Activated naive CD8-positive, alpha-beta T cell treated with anti-CD3 and anti-CD28 coated beads, Interleukin-2, amount 10 ng/mL, durations not matched to agents 7 days and 5 days (primary cell): Measurements from ENCODE around the gene UNC5B. TPM values are rescaled to one million over a fixed set of nuclear protein-coding genes. Genes with fewer than 3 reads are reported as not detected.

ENCODE experiments used
- ATAC-seq: fragments of 150-1000 bp; cut with Tn5 transposase; one replicate; pipeline ENCODE4 v1.10.0; 2021; ENCODE audit warnings: low read depth, moderate library complexity
- POLR2A ChIA-PET: fragments of 350-600 bp; sonication (Branson Sonifier 250); formaldehyde crosslinking; loops from one replicate; lab custom pipeline; 2021; ENCODE audit warnings: antibody characterized with exemption; lab: Charles Lee
- DNase-seq: peaks from one replicate; pipeline ENCODE4 v3.0.0; 2021
- H3K27ac Mint-ChIP-seq: one replicate; pipeline ENCODE4 v1.8.0; 2022; ENCODE audit warnings: mild to moderate bottlenecking, mixed read lengths
- H3K27me3 Mint-ChIP-seq: one replicate; pipeline ENCODE4 v1.8.0; 2022; ENCODE audit warnings: mild to moderate bottlenecking, moderate library complexity, mixed read lengths
- H3K36me3 Mint-ChIP-seq: one replicate; pipeline ENCODE4 v1.8.0; 2021; ENCODE audit warnings: mild to moderate bottlenecking, mixed read lengths
- H3K4me1 Mint-ChIP-seq: one replicate; pipeline ENCODE4 v1.8.0; 2021; ENCODE audit warnings: mixed read lengths
- H3K4me3 Mint-ChIP-seq: one replicate; pipeline ENCODE4 v1.8.0; 2022; ENCODE audit warnings: mild to moderate bottlenecking, moderate library complexity, mixed read lengths
- H3K9me3 Mint-ChIP-seq: one replicate; pipeline ENCODE4 v1.8.0; 2021; ENCODE audit warnings: mixed read lengths
- total RNA-seq, 2 experiments: library from RNA; stranded (reverse); gene quantifications; one replicate each; pipeline ENCODE4 v1.2.3, GENCODE V29; 2021

Gene UNC5B
- total RNA-seq, 2 experiments from 2014 or later, result 0.03 TPM; not detected in 1

- DNase-seq, result no peak
- POLR2A ChIA-PET, result no interaction called here
- no peak overlapping the region for H3K4me3 Mint-ChIP-seq
- no peaks in the 10 kb centered on the region for H3K9me3 Mint-ChIP-seq
- peaks cover 4% of the 10 kb centered on the region for H3K27me3 Mint-ChIP-seq
- no peaks in the 10 kb centered on the region for H3K36me3 Mint-ChIP-seq
- H3K4me1 Mint-ChIP-seq, result no peaks in the 10 kb centered on the region
- no peak overlapping the region for H3K27ac Mint-ChIP-seq
- ATAC-seq, result no peak
These were observed 38.9 kb downstream of the UNC5B start for GRCh38 chr10:71251319-71251718.

GRCh38 chr10:71252220-71252619 lies 39.9 kb downstream of the UNC5B start:
- no peaks in the 10 kb centered on the region for H3K9me3 Mint-ChIP-seq
- no peak overlapping the region for H3K4me3 Mint-ChIP-seq
- no peaks in the 10 kb centered on the region for H3K4me1 Mint-ChIP-seq
- ATAC-seq (no peak), DNase-seq (no peak)
- H3K36me3 Mint-ChIP-seq, result no peaks in the 10 kb centered on the region
- peaks cover 4% of the 10 kb centered on the region for H3K27me3 Mint-ChIP-seq
- H3K27ac Mint-ChIP-seq, result no peak overlapping the region
- POLR2A ChIA-PET, result no interaction called here

GRCh38 chr10:71253981-71254818 lies 41.8 kb downstream of the UNC5B start:
- no peaks in the 10 kb centered on the region for H3K9me3 Mint-ChIP-seq
- DNase-seq, result no peak
- POLR2A ChIA-PET, result no interaction called here
- peaks cover 6% of the 10 kb centered on the region for H3K27me3 Mint-ChIP-seq
- H3K4me1 Mint-ChIP-seq, result no peaks in the 10 kb centered on the region
- no peak for ATAC-seq
- no peaks in the 10 kb centered on the region for H3K36me3 Mint-ChIP-seq
- no peak overlapping the region for H3K27ac Mint-ChIP-seq
- no peak overlapping the region for H3K4me3 Mint-ChIP-seq

GRCh38 chr10:71254834-71255549 lies 42.6 kb downstream of the UNC5B start:
- no peak for DNase-seq
- H3K4me3 Mint-ChIP-seq, result no peak overlapping the region
- H3K27ac Mint-ChIP-seq, result no peak overlapping the region
- no peaks in the 10 kb centered on the region for H3K9me3 Mint-ChIP-seq
- no peaks in the 10 kb centered on the region for H3K4me1 Mint-ChIP-seq
- H3K27me3 Mint-ChIP-seq, result peaks cover 6% of the 10 kb centered on the region
- H3K36me3 Mint-ChIP-seq, result no peaks in the 10 kb centered on the region
- ATAC-seq, result no peak
- POLR2A ChIA-PET, result no interaction called here

GRCh38 chr10:71255550-71255807 lies 43.1 kb downstream of the UNC5B start:
- Mint-ChIP-seq H3K27ac (no peak overlapping the region), H3K4me1 (no peaks in the 10 kb centered on the region), H3K36me3 (no peaks in the 10 kb centered on the region), H3K4me3 (no peak overlapping the region), H3K27me3 (peaks cover 4% of the 10 kb centered on the region), H3K9me3 (no peaks in the 10 kb centered on the region)
- DNase-seq (no peak), ATAC-seq (no peak)
- POLR2A ChIA-PET, result no interaction called here

- Mint-ChIP-seq H3K4me1 (no peaks in the 10 kb centered on the region), H3K27me3 (peaks cover 3% of the 10 kb centered on the region), H3K9me3 (no peaks in the 10 kb centered on the region), H3K36me3 (no peaks in the 10 kb centered on the region), H3K4me3 (no peak overlapping the region), H3K27ac (no peak overlapping the region)
- ATAC-seq, result no peak
- no peak for DNase-seq
- POLR2A ChIA-PET, result no interaction called here
These were observed 43.7 kb downstream of the UNC5B start for GRCh38 chr10:71255808-71256660.

GRCh38 chr10:71256661-71257318 lies 44.4 kb downstream of the UNC5B start:
- no peak for DNase-seq
- no peaks in the 10 kb centered on the region for H3K36me3 Mint-ChIP-seq
- POLR2A ChIA-PET, result no interaction called here

GRCh38 chr10:71257319-71257997 lies 45.1 kb downstream of the UNC5B start:
- Mint-ChIP-seq H3K27ac (no peak overlapping the region), H3K9me3 (no peaks in the 10 kb centered on the region), H3K4me3 (no peak overlapping the region), H3K27me3 (peaks cover 3% of the 10 kb centered on the region), H3K4me1 (no peaks in the 10 kb centered on the region), H3K36me3 (no peaks in the 10 kb centered on the region)
- DNase-seq (no peak), ATAC-seq (no peak)
- POLR2A ChIA-PET, result no interaction called here

More at GRCh38 chr10:71256661-71257318, 44.4 kb downstream of the UNC5B start:
- Mint-ChIP-seq H3K27ac (no peak overlapping the region), H3K4me3 (no peak overlapping the region), H3K27me3 (peaks cover 3% of the 10 kb centered on the region), H3K9me3 (no peaks in the 10 kb centered on the region), H3K4me1 (no peaks in the 10 kb centered on the region)
- no peak for ATAC-seq

- H3K36me3 Mint-ChIP-seq, result no peaks in the 10 kb centered on the region
- no peaks in the 10 kb centered on the region for H3K9me3 Mint-ChIP-seq
- POLR2A ChIA-PET, result no interaction called here
- ATAC-seq (no peak), DNase-seq (no peak)
- H3K4me1 Mint-ChIP-seq, result no peaks in the 10 kb centered on the region
- H3K27me3 Mint-ChIP-seq, result peaks cover 3% of the 10 kb centered on the region
- H3K27ac Mint-ChIP-seq, result no peak overlapping the region
- H3K4me3 Mint-ChIP-seq, result no peak overlapping the region
These were observed 45.7 kb downstream of the UNC5B start for GRCh38 chr10:71258046-71258445.

GRCh38 chr10:71258446-71259145 lies 46.2 kb downstream of the UNC5B start:
- ATAC-seq (no peak), DNase-seq (no peak)
- H3K4me1 Mint-ChIP-seq, result no peaks in the 10 kb centered on the region
- peaks cover 3% of the 10 kb centered on the region for H3K27me3 Mint-ChIP-seq
- H3K36me3 Mint-ChIP-seq, result no peaks in the 10 kb centered on the region
- POLR2A ChIA-PET, result no interaction called here
- H3K4me3 Mint-ChIP-seq, result no peak overlapping the region
- no peaks in the 10 kb centered on the region for H3K9me3 Mint-ChIP-seq
- no peak overlapping the region for H3K27ac Mint-ChIP-seq

- Mint-ChIP-seq H3K4me1 (no peaks in the 10 kb centered on the region), H3K36me3 (no peaks in the 10 kb centered on the region), H3K9me3 (no peaks in the 10 kb centered on the region), H3K27ac (no peak overlapping the region), H3K4me3 (no peak overlapping the region), H3K27me3 (peaks cover 3% of the 10 kb centered on the region)
- POLR2A ChIA-PET, result no interaction called here
- no peak for DNase-seq
- ATAC-seq, result no peak
These were observed 46.9 kb downstream of the UNC5B start for GRCh38 chr10:71259282-71259681.

- no peaks in the 10 kb centered on the region for H3K9me3 Mint-ChIP-seq
- no peaks in the 10 kb centered on the region for H3K36me3 Mint-ChIP-seq
- POLR2A ChIA-PET, result no interaction called here
- no peak for DNase-seq
- no peaks in the 10 kb centered on the region for H3K4me1 Mint-ChIP-seq
- no peak for ATAC-seq
- H3K4me3 Mint-ChIP-seq, result no peak overlapping the region
- peaks cover 3% of the 10 kb centered on the region for H3K27me3 Mint-ChIP-seq
- no peak overlapping the region for H3K27ac Mint-ChIP-seq
These were observed 47.6 kb downstream of the UNC5B start for GRCh38 chr10:71259815-71260501.
